GM23338 (cell line): ENCODE results near the gene ST3GAL2. TPM values are rescaled to one million over a fixed set of nuclear protein-coding genes. Genes with fewer than 3 reads are reported as not detected.

ENCODE experiments used
- ATAC-seq: fragments of 200-7000 bp; cut with Tn5 transposase; 3 replicates; pipeline ENCODE4 v1.9.1; 2020
- DNase-seq: peaks from one replicate; pipeline ENCODE4 v3.0.0-alpha.2; 2015; ENCODE audit warnings: low spot score
- H2AFZ ChIP-seq: fragments of 200-600 bp; sonication (generic); 2 replicates; pipeline ENCODE4 v1.8.0; 2016; ENCODE audit warnings: antibody characterized with exemption, mild to moderate bottlenecking, moderate library complexity
- H3F3A ChIP-seq: fragments of 200-600 bp; sonication (generic); replicated peaks from 2 replicates; pipeline ENCODE4 v1.8.0; 2017; ENCODE audit warnings: antibody characterized with exemption, mixed run types, low read depth
- H3K27ac ChIP-seq: fragments of 200-600 bp; sonication (generic); 2 replicates; pipeline ENCODE4 v1.6.1; 2016; ENCODE audit warnings: low read depth
- H3K27me3 ChIP-seq: fragments of 200-600 bp; sonication (generic); 2 replicates; pipeline ENCODE4 v1.8.0; 2016; ENCODE audit warnings: mild to moderate bottlenecking, mixed run types, moderate library complexity; ENCODE audit not compliant: insufficient read depth
- H3K36me3 ChIP-seq: fragments of 200-600 bp; sonication (generic); 2 replicates; pipeline ENCODE4 v1.8.0; 2016; ENCODE audit warnings: mild to moderate bottlenecking; ENCODE audit not compliant: insufficient read depth
- H3K4me1 ChIP-seq: fragments of 200-600 bp; sonication (generic); 2 replicates; pipeline ENCODE4 v1.8.0; 2016; ENCODE audit warnings: mild to moderate bottlenecking, moderate library complexity; ENCODE audit not compliant: insufficient read depth
- H3K4me2 ChIP-seq: fragments of 200-600 bp; sonication (generic); 2 replicates; pipeline ENCODE4 v1.7.1; 2017; ENCODE audit warnings: mixed run types
- H3K4me3 ChIP-seq: fragments of 200-600 bp; sonication (generic); 2 replicates; pipeline ENCODE4 v1.6.1; 2016; ENCODE audit warnings: mixed run types
- H3K79me2 ChIP-seq: fragments of 200-600 bp; sonication (generic); replicated peaks from 2 replicates; pipeline ENCODE4 v1.8.0; 2017; ENCODE audit warnings: mild to moderate bottlenecking; ENCODE audit not compliant: insufficient read depth
- H3K9me2 ChIP-seq: fragments of 200-600 bp; sonication (generic); 2 replicates; pipeline ENCODE4 v1.8.0; 2017; ENCODE audit not compliant: insufficient read depth
- H4K20me1 ChIP-seq: fragments of 200-600 bp; sonication (generic); replicated peaks from 2 replicates; pipeline ENCODE4 v1.8.0; 2017; ENCODE audit warnings: mild to moderate bottlenecking; ENCODE audit not compliant: insufficient read depth
- H3K27ac Mint-ChIP-seq: 2 replicates; pipeline ENCODE4 v1.8.0; 2020; ENCODE audit warnings: inconsistent platforms, mild to moderate bottlenecking, moderate library complexity, mixed read lengths
- H3K27me3 Mint-ChIP-seq: 3 replicates; pipeline ENCODE4 v1.8.0; 2022; ENCODE audit warnings: low read depth, mild to moderate bottlenecking, moderate library complexity, mixed read lengths, inconsistent platforms; ENCODE audit not compliant: insufficient read depth, poor library complexity
- H3K36me3 Mint-ChIP-seq: 3 replicates; pipeline ENCODE4 v1.8.0; 2021; ENCODE audit warnings: low read depth, mild to moderate bottlenecking, inconsistent platforms, moderate library complexity, mixed read lengths
- H3K4me1 Mint-ChIP-seq: 3 replicates; pipeline ENCODE4 v1.8.0; 2020; ENCODE audit warnings: mild to moderate bottlenecking, inconsistent platforms, mixed read lengths
- H3K4me3 Mint-ChIP-seq: 3 replicates; pipeline ENCODE4 v1.8.0; 2021; ENCODE audit warnings: moderate library complexity, mild to moderate bottlenecking, inconsistent platforms, mixed read lengths
- H3K9me3 Mint-ChIP-seq: 3 replicates; pipeline ENCODE4 v1.8.0; 2020; ENCODE audit warnings: moderate library complexity, mild to moderate bottlenecking, inconsistent platforms, mixed read lengths
- EZH2 ChIP-seq: fragments of 200-600 bp; sonication (generic); IDR thresholded peaks from one replicate; pipeline ENCODE4 v1.8.0; 2017; ENCODE audit warnings: antibody characterized with exemption, mild to moderate bottlenecking, low read depth; ENCODE audit not compliant: unreplicated experiment
- NANOG ChIP-seq: IDR thresholded peaks from 2 replicates; pipeline ENCODE4 v1.6.1; 2016; ENCODE audit warnings: antibody characterized with exemption, borderline replicate concordance
- POLR2AphosphoS5 ChIP-seq: IDR thresholded peaks from 2 replicates; pipeline ENCODE4 v1.6.1; 2016; ENCODE audit warnings: antibody characterized with exemption, low read depth
- ZNF331 ChIP-seq: fragments of 250-450 bp; sonication (Bioruptor Pico); IDR thresholded peaks from 2 replicates; pipeline ENCODE4 v1.5.0; 2020; ENCODE audit warnings: low read depth, mild to moderate bottlenecking, moderate library complexity
- polyA plus RNA-seq: library from polyadenylated mRNA; unstranded; fragments of >200 nt; fragmentation: Nextera tagmentation; extraction: Ambion mirVana; gene quantifications from 2 replicates; pipeline ENCODE4 v1.2.1, GENCODE V29; 2016
- total RNA-seq: library from RNA; depleted of rRNA; stranded (reverse); fragments of >200 nt; shearing (Covaris generic); gene quantifications from 2 replicates; pipeline ENCODE4 v1.2.3, GENCODE V29; 2014
- TF ChIP-seq, protein P1 (sequence below): fragments of 250-450 bp; sonication (Bioruptor Pico); IDR thresholded peaks from 2 replicates; pipeline ENCODE4 v1.5.0; 2020; ENCODE audit warnings: mild to moderate bottlenecking, moderate library complexity
- TF ChIP-seq, protein P2 (sequence below): IDR thresholded peaks from 2 replicates; pipeline ENCODE4 v1.6.1; 2016; ENCODE audit warnings: antibody characterized with exemption
- TF ChIP-seq, protein P3 (sequence below), 2 experiments: fragments of 200-600 bp in 1 of 2; sonication (generic) in 1 of 2; conservative IDR thresholded peaks; 2 replicates each; pipeline versions ENCODE4 v1.5.1 to v1.6.1; 2016 to 2017; ENCODE audit warnings: antibody characterized with exemption in 2 of 2, low read depth in 2 of 2, mild to moderate bottlenecking in 2 of 2, moderate library complexity in 1 of 2

The ST3GAL2 gene
- total and polyA plus RNA-seq, 2 experiments from 2014 or later, result 12.3 to 39.8 TPM

DNA sequence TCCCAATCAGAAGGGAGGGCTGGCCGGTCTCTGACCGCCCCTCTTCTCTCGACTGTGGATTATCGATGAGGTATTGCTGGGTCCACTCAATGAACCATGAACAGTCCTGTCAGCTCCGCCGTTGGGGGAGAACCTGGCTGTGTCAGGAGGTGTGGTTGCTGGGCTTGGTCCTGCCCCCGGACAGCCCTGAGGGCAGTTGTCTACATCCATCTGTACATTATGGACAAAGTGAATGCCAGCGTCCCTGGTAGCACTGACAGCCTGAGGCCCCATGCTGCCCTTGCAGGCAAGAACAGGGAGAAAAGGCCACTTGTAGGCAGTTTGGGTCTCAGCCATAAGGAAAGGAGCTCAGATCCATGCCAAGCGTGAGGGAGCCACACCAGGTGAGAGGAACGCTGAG, 38.9 kb downstream of the ST3GAL2 start (continued):
- TF ChIP-seq, protein P1, sequence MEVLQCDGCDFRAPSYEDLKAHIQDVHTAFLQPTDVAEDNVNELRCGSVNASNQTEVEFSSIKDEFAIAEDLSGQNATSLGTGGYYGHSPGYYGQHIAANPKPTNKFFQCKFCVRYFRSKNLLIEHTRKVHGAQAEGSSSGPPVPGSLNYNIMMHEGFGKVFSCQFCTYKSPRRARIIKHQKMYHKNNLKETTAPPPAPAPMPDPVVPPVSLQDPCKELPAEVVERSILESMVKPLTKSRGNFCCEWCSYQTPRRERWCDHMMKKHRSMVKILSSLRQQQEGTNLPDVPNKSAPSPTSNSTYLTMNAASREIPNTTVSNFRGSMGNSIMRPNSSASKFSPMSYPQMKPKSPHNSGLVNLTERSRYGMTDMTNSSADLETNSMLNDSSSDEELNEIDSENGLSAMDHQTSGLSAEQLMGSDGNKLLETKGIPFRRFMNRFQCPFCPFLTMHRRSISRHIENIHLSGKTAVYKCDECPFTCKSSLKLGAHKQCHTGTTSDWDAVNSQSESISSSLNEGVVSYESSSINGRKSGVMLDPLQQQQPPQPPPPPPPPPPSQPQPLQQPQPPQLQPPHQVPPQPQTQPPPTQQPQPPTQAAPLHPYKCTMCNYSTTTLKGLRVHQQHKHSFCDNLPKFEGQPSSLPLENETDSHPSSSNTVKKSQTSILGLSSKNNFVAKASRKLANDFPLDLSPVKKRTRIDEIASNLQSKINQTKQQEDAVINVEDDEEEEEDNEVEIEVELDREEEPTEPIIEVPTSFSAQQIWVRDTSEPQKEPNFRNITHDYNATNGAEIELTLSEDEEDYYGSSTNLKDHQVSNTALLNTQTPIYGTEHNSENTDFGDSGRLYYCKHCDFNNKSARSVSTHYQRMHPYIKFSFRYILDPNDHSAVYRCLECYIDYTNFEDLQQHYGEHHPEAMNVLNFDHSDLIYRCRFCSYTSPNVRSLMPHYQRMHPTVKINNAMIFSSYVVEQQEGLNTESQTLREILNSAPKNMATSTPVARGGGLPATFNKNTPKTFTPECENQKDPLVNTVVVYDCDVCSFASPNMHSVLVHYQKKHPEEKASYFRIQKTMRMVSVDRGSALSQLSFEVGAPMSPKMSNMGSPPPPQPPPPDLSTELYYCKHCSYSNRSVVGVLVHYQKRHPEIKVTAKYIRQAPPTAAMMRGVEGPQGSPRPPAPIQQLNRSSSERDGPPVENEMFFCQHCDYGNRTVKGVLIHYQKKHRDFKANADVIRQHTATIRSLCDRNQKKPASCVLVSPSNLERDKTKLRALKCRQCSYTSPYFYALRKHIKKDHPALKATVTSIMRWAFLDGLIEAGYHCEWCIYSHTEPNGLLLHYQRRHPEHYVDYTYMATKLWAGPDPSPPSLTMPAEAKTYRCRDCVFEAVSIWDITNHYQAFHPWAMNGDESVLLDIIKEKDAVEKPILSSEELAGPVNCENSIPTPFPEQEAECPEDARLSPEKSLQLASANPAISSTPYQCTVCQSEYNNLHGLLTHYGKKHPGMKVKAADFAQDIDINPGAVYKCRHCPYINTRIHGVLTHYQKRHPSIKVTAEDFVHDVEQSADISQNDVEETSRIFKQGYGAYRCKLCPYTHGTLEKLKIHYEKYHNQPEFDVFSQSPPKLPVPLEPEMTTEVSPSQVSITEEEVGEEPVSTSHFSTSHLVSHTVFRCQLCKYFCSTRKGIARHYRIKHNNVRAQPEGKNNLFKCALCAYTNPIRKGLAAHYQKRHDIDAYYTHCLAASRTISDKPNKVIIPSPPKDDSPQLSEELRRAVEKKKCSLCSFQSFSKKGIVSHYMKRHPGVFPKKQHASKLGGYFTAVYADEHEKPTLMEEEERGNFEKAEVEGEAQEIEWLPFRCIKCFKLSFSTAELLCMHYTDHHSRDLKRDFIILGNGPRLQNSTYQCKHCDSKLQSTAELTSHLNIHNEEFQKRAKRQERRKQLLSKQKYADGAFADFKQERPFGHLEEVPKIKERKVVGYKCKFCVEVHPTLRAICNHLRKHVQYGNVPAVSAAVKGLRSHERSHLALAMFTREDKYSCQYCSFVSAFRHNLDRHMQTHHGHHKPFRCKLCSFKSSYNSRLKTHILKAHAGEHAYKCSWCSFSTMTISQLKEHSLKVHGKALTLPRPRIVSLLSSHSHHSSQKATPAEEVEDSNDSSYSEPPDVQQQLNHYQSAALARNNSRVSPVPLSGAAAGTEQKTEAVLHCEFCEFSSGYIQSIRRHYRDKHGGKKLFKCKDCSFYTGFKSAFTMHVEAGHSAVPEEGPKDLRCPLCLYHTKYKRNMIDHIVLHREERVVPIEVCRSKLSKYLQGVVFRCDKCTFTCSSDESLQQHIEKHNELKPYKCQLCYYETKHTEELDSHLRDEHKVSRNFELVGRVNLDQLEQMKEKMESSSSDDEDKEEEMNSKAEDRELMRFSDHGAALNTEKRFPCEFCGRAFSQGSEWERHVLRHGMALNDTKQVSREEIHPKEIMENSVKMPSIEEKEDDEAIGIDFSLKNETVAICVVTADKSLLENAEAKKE (CRISPR knock-in tag), result no peak

DNA sequence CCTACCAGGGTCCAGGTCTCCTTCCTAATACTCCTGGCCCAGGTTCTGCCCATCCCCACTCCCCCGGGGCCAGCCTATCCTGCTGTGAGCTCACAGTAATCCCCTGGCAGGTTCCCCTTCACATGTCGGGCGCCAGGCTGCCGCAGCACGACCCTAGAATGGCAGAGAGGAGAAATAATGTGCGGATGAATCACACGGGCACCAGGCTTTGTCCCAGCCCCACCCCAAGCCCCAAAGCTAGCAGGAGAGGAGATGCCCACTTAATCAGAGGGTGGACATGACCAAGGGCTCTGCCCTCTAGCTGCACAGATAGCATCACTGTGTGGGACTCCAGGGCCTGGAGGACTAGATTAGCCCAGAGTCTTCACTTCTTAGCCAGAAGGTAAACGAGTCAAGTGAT, 39.5 kb downstream of the ST3GAL2 start:
- Histone ChIP-seq H3K4me3 (no peak overlapping the region), H3K27me3 (no peaks in the 10 kb centered on the region), H4K20me1 (peaks cover 9% of the 10 kb centered on the region), H3F3A (peaks cover 7% of the 10 kb centered on the region), H3K79me2 (peaks cover 13% of the 10 kb centered on the region), H3K36me3 (peaks cover 4% of the 10 kb centered on the region; the same call in 1 of the 2 replicates), H2AFZ (no peak overlapping the region), H3K4me1 (no peaks in the 10 kb centered on the region), H3K27ac (no peak overlapping the region), H3K4me2 (no peak overlapping the region), H3K9me2 (no peaks in the 10 kb centered on the region)
- no peak for DNase-seq
- peaks cover 20% of the 10 kb centered on the region for H3K4me1 Mint-ChIP-seq
- H3K9me3 Mint-ChIP-seq, result no peaks in the 10 kb centered on the region
- no peaks in the 10 kb centered on the region for H3K36me3 Mint-ChIP-seq
- no peak for ATAC-seq
- H3K4me3 Mint-ChIP-seq, result no peak overlapping the region
- TF ChIP-seq, protein P2, sequence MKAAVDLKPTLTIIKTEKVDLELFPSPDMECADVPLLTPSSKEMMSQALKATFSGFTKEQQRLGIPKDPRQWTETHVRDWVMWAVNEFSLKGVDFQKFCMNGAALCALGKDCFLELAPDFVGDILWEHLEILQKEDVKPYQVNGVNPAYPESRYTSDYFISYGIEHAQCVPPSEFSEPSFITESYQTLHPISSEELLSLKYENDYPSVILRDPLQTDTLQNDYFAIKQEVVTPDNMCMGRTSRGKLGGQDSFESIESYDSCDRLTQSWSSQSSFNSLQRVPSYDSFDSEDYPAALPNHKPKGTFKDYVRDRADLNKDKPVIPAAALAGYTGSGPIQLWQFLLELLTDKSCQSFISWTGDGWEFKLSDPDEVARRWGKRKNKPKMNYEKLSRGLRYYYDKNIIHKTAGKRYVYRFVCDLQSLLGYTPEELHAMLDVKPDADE, result no peak
- TF ChIP-seq, protein P1 (CRISPR knock-in tag), result no peak
- no peak for TF ChIP-seq EZH2
- no peak for TF ChIP-seq POLR2AphosphoS5
- no peak for TF ChIP-seq NANOG
- TF ChIP-seq, protein P3, sequence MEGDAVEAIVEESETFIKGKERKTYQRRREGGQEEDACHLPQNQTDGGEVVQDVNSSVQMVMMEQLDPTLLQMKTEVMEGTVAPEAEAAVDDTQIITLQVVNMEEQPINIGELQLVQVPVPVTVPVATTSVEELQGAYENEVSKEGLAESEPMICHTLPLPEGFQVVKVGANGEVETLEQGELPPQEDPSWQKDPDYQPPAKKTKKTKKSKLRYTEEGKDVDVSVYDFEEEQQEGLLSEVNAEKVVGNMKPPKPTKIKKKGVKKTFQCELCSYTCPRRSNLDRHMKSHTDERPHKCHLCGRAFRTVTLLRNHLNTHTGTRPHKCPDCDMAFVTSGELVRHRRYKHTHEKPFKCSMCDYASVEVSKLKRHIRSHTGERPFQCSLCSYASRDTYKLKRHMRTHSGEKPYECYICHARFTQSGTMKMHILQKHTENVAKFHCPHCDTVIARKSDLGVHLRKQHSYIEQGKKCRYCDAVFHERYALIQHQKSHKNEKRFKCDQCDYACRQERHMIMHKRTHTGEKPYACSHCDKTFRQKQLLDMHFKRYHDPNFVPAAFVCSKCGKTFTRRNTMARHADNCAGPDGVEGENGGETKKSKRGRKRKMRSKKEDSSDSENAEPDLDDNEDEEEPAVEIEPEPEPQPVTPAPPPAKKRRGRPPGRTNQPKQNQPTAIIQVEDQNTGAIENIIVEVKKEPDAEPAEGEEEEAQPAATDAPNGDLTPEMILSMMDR (conservative IDR thresholded peaks at IDR 0.05; ENCODE audit: low read depth in 2 of 2), result no peak
- no peak for TF ChIP-seq ZNF331 (CRISPR knock-in tag)
- H3K27ac Mint-ChIP-seq, result no peak overlapping the region
- H3K27me3 Mint-ChIP-seq, result peaks cover 5% of the 10 kb centered on the region
